Measurements from ENCODE around the gene HOXC13. TPM values are rescaled to one million over a fixed set of nuclear protein-coding genes. Genes with fewer than 3 reads are reported as not detected.

Gene HOXC13
- total and polyA plus RNA-seq, 2 of the 13 experiments (the other 11 are each of a cell fraction or from before 2014, with no cell fraction given): 0.07 TPM; not detected in 1

GRCh38 chr12:53935383-53936341, 3.0 kb upstream of the HOXC13 start:
- no TSS peak for BruUV-seq (replicated peaks)
- H3K4me3 ChIP-seq (replicated peaks in 1 of 3; ENCODE audit: insufficient read depth in 1 of 3, low read depth in 2 of 3, low read length in 3 of 3): no peak overlapping the region
- POLR2A ChIA-PET: no interaction called here
- intact Hi-C loops (cut with micrococcal nuclease; ENCODE audit: unreplicated experiment) (no loop called here), in situ Hi-C loops (cut with HindIII; ENCODE audit: extremely low pct_ligation_motif_present, low pct_unique_long_range_greater_than_20kb) (loop anchor here (25.0 kb wide), 1 partner anchor 148 kb away; no protein-coding TSS in a partner anchor)
- H3K27ac ChIP-seq (ENCODE audit: extremely low read length, insufficient read depth, low read length): no peak overlapping the region
- DNase-seq (ENCODE audit: low spot score) (no peak), FAIRE-seq (no peak), ATAC-seq (no peak)
- 49% methylated on average over 49 of the region's 49 CpGs for WGBS (ENCODE audit: low lambda C conversion rate)
- no peak for TF ChIP-seq ZNF605 (CRISPR knock-in tag; IDR thresholded peaks at IDR 0.05)
- 0 out of 2 replicates have a peak, but pooled peaks have one; percentile 18 for TF ChIP-seq EZH2 (conservative IDR thresholded peaks at IDR 0.05; ENCODE audit: low read depth, low read length)
- no peak overlapping the region for H3K4me2 ChIP-seq (ENCODE audit: low read depth, low read length)
- no peak overlapping the region for H2AFZ ChIP-seq (ENCODE audit: low read length)
- no peaks in the 10 kb centered on the region for H3K79me2 ChIP-seq (ENCODE audit: insufficient read depth, low read length)
- H3K27me3 ChIP-seq (ENCODE audit: control insufficient read depth in 1 of 2, insufficient read depth in 2 of 2, low read length in 2 of 2): peaks cover 7 to 94% of the 10 kb centered on the region in 2 experiments; a peak in 4 of 5 replicates
- no peaks in the 10 kb centered on the region for H3K4me1 ChIP-seq (ENCODE audit: insufficient read depth, low read length)
- H4K20me1 ChIP-seq (ENCODE audit: insufficient read depth, low read length): no peaks in the 10 kb centered on the region
- no peaks in the 10 kb centered on the region for H3K9me3 ChIP-seq (ENCODE audit: low read length)
- CTCF ChIA-PET (ENCODE audit: low intra/inter-chr PET ratio, low total read pairs): no interaction called here
- no peak overlapping the region for H3K9ac ChIP-seq (ENCODE audit: insufficient read depth, low read depth, low read length)
- H3K36me3 ChIP-seq (replicated peaks in 1 of 2; ENCODE audit: control insufficient read depth in 1 of 2, insufficient read depth in 2 of 2, low read length in 2 of 2): no peaks in the 10 kb centered on the region

GRCh38 chr12:53937099-53937498, 1.5 kb upstream of the HOXC13 start:
- 26% methylated on average over 12 of the region's 12 CpGs for WGBS (ENCODE audit: low lambda C conversion rate)
- in situ Hi-C loops (cut with HindIII; ENCODE audit: extremely low pct_ligation_motif_present, low pct_unique_long_range_greater_than_20kb): loop anchor here (25.0 kb wide), 1 partner anchor 150 kb away; no protein-coding TSS in a partner anchor
- Histone ChIP-seq H3K36me3 (replicated peaks in 1 of 2; ENCODE audit: control insufficient read depth in 1 of 2, insufficient read depth in 2 of 2, low read length in 2 of 2) (no peaks in the 10 kb centered on the region), H2AFZ (ENCODE audit: low read length) (no peak overlapping the region), H3K4me2 (ENCODE audit: low read depth, low read length) (no peak overlapping the region), H3K4me3 (replicated peaks in 1 of 3; ENCODE audit: insufficient read depth in 1 of 3, low read depth in 2 of 3, low read length in 3 of 3) (no peak overlapping the region), H3K4me1 (ENCODE audit: insufficient read depth, low read length) (no peaks in the 10 kb centered on the region), H3K9me3 (ENCODE audit: low read length) (no peaks in the 10 kb centered on the region), H4K20me1 (ENCODE audit: insufficient read depth, low read length) (no peaks in the 10 kb centered on the region), H3K9ac (ENCODE audit: insufficient read depth, low read depth, low read length) (no peak overlapping the region), H3K27ac (ENCODE audit: extremely low read length, insufficient read depth, low read length) (no peak overlapping the region), H3K27me3 (ENCODE audit: control insufficient read depth in 1 of 2, insufficient read depth in 2 of 2, low read length in 2 of 2) (peaks cover 7 to 94% of the 10 kb centered on the region in 2 experiments; a peak in 4 of 5 replicates), H3K79me2 (ENCODE audit: insufficient read depth, low read length) (no peaks in the 10 kb centered on the region)
- BruUV-seq (replicated peaks): no TSS peak
- ATAC-seq: no peak
- no peak for FAIRE-seq
- DNase-seq (ENCODE audit: low spot score): no peak
- TF ChIP-seq ZNF121 (CRISPR knock-in tag; IDR thresholded peaks at IDR 0.05) (no peak), ZNF274 (CRISPR knock-in tag; IDR thresholded peaks at IDR 0.05) (no peak), CC2D1A (CRISPR knock-in tag; IDR thresholded peaks at IDR 0.05) (no peak), GZF1 (CRISPR knock-in tag; IDR thresholded peaks at IDR 0.05) (no peak), ZBTB3 (CRISPR knock-in tag; IDR thresholded peaks at IDR 0.05; ENCODE audit: borderline replicate concordance, low read depth) (no peak), ZNF224 (CRISPR knock-in tag; IDR thresholded peaks at IDR 0.05) (no peak), ZNF124 (CRISPR knock-in tag; IDR thresholded peaks at IDR 0.05) (no peak)
- POLR2A ChIA-PET: no interaction called here
- CTCF ChIA-PET (ENCODE audit: low intra/inter-chr PET ratio, low total read pairs): no interaction called here
- intact Hi-C loops (cut with micrococcal nuclease; ENCODE audit: unreplicated experiment): no loop called here

Measured in HepG2 (cell line).